ENCODE measurements around the gene MAVS. TPM values are rescaled to one million over a fixed set of nuclear protein-coding genes. Genes with fewer than 3 reads are reported as not detected.
"Not testable (repeated sequence)": the region's sequence is repeated elsewhere in the genome, so short reads cannot be mapped to it uniquely, and the experiment has no call there.

Gene MAVS
- total RNA-seq, 1 donor from 2014 or later = 47.0 TPM

DNA sequence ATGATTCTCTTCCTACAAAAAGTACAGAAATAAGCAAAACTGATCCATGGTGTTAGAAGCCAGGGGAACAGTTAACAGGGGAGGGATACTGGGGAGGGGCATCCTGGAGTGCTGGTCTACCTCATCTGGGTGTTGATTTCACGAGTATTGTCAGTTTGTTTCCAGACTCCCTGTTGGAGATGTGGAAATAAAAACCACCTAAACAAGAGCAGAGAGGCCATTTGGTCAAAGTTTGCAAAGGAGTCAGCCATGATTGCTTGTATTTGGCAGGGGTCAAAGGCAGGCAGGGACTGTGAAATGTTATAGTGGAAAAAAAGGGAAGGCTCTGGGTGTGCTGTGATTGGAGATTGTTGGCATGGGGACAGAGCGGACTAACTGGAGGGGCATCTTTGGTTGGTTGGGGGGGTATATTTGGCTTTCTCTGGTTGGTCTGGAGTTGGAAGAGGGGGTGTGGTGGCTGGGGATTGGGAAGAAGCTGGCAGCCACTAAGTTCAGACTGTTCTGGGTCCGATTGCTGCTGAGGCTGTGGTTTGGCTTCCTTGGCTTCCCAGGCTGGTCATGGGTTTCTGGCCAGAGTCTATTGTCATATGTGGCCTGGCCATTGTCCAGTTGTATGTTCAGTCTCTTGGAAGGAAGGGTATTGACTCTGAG is 27.7 kb downstream of the MAVS start:
- Mint-ChIP-seq H3K27me3 (ENCODE audit: unreplicated experiment) (no peaks in the 10 kb centered on the region), H3K27ac (ENCODE audit: unreplicated experiment) (peak overlapping the region; percentile 62), H3K4me3 (ENCODE audit: unreplicated experiment) (no peak overlapping the region), H3K4me1 (ENCODE audit: unreplicated experiment) (peaks cover 31% of the 10 kb centered on the region), H3K36me3 (ENCODE audit: unreplicated experiment) (peaks cover 24% of the 10 kb centered on the region), H3K9me3 (ENCODE audit: unreplicated experiment) (no peaks in the 10 kb centered on the region)
- TF ChIP-seq CTCF (IDR thresholded peaks at IDR 0.05) = no peak
- no peak for DNase-seq (ENCODE audit: extremely low spot score, unreplicated experiment)

- Mint-ChIP-seq H3K4me3 (ENCODE audit: unreplicated experiment) (no peak overlapping the region), H3K36me3 (ENCODE audit: unreplicated experiment) (peaks cover 24% of the 10 kb centered on the region), H3K27me3 (ENCODE audit: unreplicated experiment) (no peaks in the 10 kb centered on the region), H3K9me3 (ENCODE audit: unreplicated experiment) (no peaks in the 10 kb centered on the region), H3K27ac (ENCODE audit: unreplicated experiment) (peak overlapping the region; percentile 38), H3K4me1 (ENCODE audit: unreplicated experiment) (peaks cover 31% of the 10 kb centered on the region)
- DNase-seq (ENCODE audit: extremely low spot score, unreplicated experiment) = no peak
- no peak for TF ChIP-seq CTCF (IDR thresholded peaks at IDR 0.05)
Measured at GRCh38 chr20:3875378-3875974, 28.8 kb downstream of the MAVS start.

DNA sequence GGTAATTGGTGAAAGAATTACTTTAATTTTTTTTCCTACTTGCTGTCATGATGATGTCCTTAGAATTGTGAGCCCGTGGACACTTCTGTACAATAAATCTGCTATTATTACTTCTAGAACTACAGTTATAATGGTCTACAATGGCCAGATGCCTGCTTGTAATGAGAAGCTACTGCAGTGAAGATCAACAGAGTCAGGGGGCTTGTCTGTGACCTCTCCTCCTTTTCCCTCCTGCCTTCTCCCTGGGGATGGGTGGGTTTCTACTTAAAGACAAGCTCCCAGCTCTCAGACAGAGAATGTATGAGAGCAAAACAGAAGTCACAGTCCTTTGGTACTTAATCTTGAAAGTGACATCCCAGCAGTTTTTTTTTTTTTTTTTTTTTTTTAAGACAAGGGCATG is 29.4 kb downstream of the MAVS start:
- H3K27ac Mint-ChIP-seq (ENCODE audit: unreplicated experiment) = peak overlapping the region; percentile 5
- no peaks in the 10 kb centered on the region for H3K9me3 Mint-ChIP-seq (ENCODE audit: unreplicated experiment)
- no peak for DNase-seq (ENCODE audit: extremely low spot score, unreplicated experiment)
- TF ChIP-seq CTCF (IDR thresholded peaks at IDR 0.05) = no peak
- H3K4me1 Mint-ChIP-seq (ENCODE audit: unreplicated experiment) = peaks cover 30% of the 10 kb centered on the region
- H3K36me3 Mint-ChIP-seq (ENCODE audit: unreplicated experiment) = peaks cover 21% of the 10 kb centered on the region
- no peak overlapping the region for H3K4me3 Mint-ChIP-seq (ENCODE audit: unreplicated experiment)
- H3K27me3 Mint-ChIP-seq (ENCODE audit: unreplicated experiment) = no peaks in the 10 kb centered on the region

DNA sequence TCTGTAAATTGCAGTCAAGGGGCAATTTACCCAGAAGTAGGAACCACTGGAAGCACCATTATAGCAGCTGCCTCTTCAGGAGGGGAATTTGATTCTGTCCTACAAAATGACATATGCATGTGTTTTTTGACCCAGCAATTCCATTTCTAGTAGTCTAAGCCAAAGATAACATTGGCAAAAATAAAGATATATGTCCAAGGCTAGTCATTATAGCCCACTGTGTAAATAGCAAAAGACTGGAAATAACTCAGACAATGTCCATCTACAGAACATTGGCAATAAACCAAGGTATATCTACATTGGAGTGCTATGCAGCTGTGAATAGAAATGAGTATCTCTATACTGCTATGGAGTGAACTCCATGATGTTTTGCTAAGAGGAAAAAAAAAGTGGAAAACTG is 30.0 kb downstream of the MAVS start:
- no peaks in the 10 kb centered on the region for H3K27me3 Mint-ChIP-seq (ENCODE audit: unreplicated experiment)
- no peak for DNase-seq (ENCODE audit: extremely low spot score, unreplicated experiment)
- H3K4me1 Mint-ChIP-seq (ENCODE audit: unreplicated experiment) = peaks cover 24% of the 10 kb centered on the region
- H3K4me3 Mint-ChIP-seq (ENCODE audit: unreplicated experiment) = no peak overlapping the region
- H3K36me3 Mint-ChIP-seq (ENCODE audit: unreplicated experiment) = peaks cover 21% of the 10 kb centered on the region
- no peak for TF ChIP-seq CTCF (IDR thresholded peaks at IDR 0.05)
- no peaks in the 10 kb centered on the region for H3K9me3 Mint-ChIP-seq (ENCODE audit: unreplicated experiment)
- peak overlapping the region; percentile 52 for H3K27ac Mint-ChIP-seq (ENCODE audit: unreplicated experiment)

- not testable (repeated sequence) for H3K9me3 Mint-ChIP-seq (ENCODE audit: unreplicated experiment); H3K4me3 Mint-ChIP-seq (ENCODE audit: unreplicated experiment); DNase-seq (ENCODE audit: extremely low spot score, unreplicated experiment); H3K36me3 Mint-ChIP-seq (ENCODE audit: unreplicated experiment); H3K27ac Mint-ChIP-seq (ENCODE audit: unreplicated experiment); H3K27me3 Mint-ChIP-seq (ENCODE audit: unreplicated experiment)
- H3K4me1 Mint-ChIP-seq (ENCODE audit: unreplicated experiment) = peaks cover 24% of the 10 kb centered on the region
Measured at GRCh38 chr20:3878921-3879274, 32.3 kb downstream of the MAVS start.

Measured in osteocyte (in vitro differentiated cells).